KOPT-K1 (cell line): ENCODE results near the gene ABCC9.
"Not testable (repeated sequence)": the region's sequence is repeated elsewhere in the genome, so short reads cannot be mapped to it uniquely, and the experiment has no call there.

Experiments used
- H3K27ac ChIP-seq: fragments of 200-600 bp; sonication (generic); 2 replicates; pipeline ENCODE4 v1.5.1; 2016; ENCODE audit warnings: antibody characterized with exemption, mild to moderate bottlenecking, low read depth, low read length; ENCODE audit not compliant: poor library complexity, severe bottlenecking
- H3K36me3 ChIP-seq: fragments of 200-600 bp; sonication (generic); 2 replicates; pipeline ENCODE4 v1.5.1; 2017; ENCODE audit warnings: antibody characterized with exemption, mild to moderate bottlenecking, low read length, moderate library complexity; ENCODE audit not compliant: insufficient read depth
- H3K9me3 ChIP-seq: fragments of 200-600 bp; sonication (generic); 2 replicates; pipeline ENCODE4 v1.5.1; 2017; ENCODE audit warnings: antibody characterized with exemption, low read length, mild to moderate bottlenecking; ENCODE audit not compliant: insufficient read depth, poor library complexity, severe bottlenecking

ABCC9 gene

DNA sequence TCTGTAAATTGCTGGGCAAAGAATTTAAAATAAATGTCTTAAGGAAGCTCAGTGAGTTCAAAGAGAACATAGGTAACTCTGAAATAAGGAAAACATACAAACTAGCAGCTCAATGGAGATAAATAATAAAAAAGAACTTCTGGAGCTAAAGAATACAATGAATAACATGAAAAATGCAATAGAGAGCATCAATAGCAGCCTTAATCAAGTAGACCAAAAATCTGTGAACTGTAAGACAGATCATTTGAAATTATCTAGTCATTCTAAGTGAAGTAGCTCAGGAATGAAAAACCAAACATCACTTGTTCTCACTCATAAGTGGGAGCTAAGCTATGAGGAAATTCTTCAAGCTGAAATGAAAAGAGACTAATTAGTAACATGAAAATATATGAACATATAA lies 5.8 kb upstream of the ABCC9 start:
- H3K9me3 ChIP-seq, result no peaks in the 10 kb centered on the region
- H3K27ac ChIP-seq, result no peak overlapping the region
- no peaks in the 10 kb centered on the region for H3K36me3 ChIP-seq

DNA sequence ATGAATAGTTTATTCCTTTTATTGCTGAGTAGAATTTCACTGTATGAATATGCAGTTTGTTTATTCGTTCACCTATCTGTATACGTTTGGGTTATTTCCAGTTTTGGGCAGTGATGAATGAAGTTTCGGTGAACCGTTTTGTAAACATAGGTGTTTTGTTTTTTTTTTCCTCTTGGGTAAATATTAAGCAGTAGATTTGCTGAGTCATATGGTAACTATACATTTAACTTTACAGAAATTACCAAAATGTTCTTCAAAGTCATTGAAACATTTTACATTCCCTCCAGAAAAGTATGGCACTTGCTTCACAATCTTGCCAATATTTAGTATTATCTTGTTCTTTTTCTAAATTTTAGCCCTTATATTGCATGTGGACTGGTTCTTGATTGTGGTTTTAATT lies 3.8 kb upstream of the ABCC9 start:
- no peak overlapping the region for H3K27ac ChIP-seq
- no peaks in the 10 kb centered on the region for H3K9me3 ChIP-seq

DNA sequence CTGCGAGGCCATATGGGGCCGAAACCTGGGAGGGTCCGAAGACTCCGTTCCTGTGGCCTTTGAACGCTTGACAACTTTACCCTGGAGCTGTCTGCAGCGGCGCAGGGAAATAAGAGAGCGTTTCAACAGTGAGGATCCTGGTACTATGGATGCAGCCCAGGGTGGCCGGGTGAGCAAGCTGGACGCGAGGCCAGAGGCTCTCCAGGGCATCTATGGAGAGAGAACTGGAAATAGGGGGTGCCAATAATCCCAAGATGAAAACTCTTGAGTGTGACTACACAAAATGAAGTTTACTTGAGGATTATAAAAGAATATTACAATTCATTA lies 1.1 kb upstream of the ABCC9 start:
- Histone ChIP-seq H3K27ac (no peak overlapping the region), H3K9me3 (no peaks in the 10 kb centered on the region), H3K36me3 (no peaks in the 10 kb centered on the region)

More for the DNA sequence above, 3.8 kb upstream of the ABCC9 start:
- no peaks in the 10 kb centered on the region for H3K36me3 ChIP-seq

DNA sequence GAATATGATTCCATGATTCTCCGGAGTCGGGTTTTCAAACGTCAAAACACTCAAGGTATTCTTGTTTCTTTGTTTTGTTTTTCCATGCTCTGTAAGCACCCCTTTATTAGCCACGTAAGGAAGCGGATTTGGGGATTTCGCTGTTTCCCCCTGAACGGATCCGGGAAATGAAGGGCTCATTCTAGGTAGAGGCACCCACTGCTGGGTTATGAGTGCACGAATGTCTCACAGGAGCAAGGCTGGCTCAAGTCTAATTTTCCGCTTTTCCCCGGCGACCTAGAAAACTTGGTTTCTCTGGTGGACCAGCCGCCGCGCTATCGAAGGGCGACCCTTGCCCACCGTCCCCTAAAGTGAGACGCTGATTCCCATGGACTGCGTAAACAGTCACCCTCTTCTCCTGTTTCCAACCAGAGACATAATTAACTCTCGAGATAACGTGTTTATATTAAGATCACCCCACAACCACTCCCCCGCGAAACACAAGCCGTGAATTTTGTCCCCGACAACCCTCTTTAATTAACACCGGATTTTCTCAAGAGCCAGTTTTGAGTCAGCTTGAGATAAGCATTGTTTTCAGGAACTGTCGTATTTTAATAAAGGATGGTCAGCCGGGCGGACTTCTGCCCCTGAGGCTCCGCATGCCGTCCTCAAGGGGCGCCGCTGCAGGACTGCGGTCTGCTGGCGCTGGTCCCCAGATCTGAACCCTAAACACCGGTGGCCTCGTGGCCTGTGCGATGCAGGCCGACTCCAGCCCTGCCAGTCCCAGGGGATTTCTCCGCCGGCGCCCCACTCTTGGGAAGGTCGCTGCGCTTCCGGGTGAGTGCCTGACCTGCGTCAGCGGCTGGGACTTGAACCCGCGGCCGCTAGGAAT lies 515 bp upstream of the ABCC9 start:
- no peaks in the 10 kb centered on the region for H3K36me3 ChIP-seq
- no peaks in the 10 kb centered on the region for H3K9me3 ChIP-seq
- H3K27ac ChIP-seq, result no peak overlapping the region

DNA sequence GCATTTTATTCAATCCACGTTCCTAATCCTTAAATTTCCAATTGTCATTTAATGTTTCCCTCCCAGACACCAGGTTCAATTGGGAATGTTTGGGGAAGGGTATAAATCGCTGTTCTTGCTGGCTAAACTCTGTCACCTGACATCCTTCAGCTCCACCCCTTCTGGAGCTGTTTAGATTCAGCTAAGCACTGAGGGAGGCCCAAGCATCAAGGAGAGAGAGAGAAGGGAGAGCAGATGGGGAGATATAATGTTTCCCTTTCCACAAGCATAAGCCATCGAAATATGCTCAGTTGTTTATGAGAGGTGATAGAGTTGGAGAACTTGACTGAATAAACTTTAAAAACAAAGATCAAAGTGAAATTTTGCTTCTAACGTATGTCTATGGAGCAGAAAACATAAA lies 1.8 kb downstream of the ABCC9 start:
- H3K9me3 ChIP-seq, result no peaks in the 10 kb centered on the region
- no peak overlapping the region for H3K27ac ChIP-seq
- no peaks in the 10 kb centered on the region for H3K36me3 ChIP-seq

DNA sequence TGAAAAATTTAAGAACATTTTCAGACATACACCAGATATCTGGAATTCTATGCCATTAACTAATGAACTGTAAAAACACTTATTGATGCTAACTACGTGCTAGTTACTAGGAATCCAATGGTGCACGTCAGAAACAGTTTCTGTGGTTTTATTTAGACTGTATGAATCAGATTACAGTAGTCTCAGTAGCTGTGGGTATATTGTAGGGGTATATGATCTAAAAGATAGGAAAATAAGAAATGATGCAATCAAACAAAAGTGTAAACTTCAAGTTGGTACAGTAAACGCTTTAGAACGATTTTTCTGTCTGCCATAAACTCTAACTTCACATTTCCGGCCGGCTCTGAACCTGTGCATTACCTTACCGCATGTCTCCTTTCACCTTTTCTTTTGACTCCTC lies 2.3 kb downstream of the ABCC9 start:
- H3K9me3 ChIP-seq, result no peaks in the 10 kb centered on the region
- H3K36me3 ChIP-seq, result no peaks in the 10 kb centered on the region
- no peak overlapping the region for H3K27ac ChIP-seq

DNA sequence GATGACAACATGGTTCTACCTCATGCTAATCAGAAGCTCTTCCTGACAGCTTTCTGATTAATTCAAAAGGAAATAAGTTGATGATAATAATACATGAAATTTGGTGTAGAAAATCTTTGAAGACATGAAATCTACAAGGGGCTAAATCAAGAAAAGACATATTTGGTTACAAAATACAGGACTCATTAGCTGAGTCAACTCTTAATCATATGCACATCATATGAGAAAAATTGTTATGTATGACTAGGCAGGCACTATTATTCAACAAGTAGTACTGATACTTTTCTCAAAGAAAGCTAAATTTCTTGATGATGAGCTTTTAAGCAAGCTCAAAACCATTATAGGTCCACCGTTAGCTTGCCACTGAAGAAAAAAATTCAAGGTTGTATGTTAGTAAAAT lies 7.1 kb downstream of the ABCC9 start:
- Histone ChIP-seq H3K36me3 (no peaks in the 10 kb centered on the region), H3K9me3 (no peaks in the 10 kb centered on the region), H3K27ac (no peak overlapping the region)

DNA sequence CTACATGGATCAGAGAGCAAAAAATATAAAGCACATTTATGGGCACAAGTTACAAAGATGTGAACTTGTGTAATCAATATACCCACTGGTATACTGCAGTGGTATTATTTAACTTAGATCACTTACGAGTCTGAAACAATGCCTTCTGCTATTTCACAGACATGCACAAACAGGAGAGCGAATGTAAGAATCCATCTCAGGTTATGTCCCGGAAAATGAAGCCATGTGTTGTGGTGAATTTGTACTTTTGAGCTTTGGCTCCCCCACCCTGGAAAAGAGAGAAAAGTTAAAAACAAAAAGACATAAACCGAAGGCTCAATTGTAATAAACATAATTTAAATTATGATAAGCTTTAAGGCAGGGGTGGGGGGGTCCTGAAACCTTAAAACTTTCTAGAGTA lies 7.6 kb downstream of the ABCC9 start:
- no peaks in the 10 kb centered on the region for H3K9me3 ChIP-seq
- H3K27ac ChIP-seq, result no peak overlapping the region
- no peaks in the 10 kb centered on the region for H3K36me3 ChIP-seq

DNA sequence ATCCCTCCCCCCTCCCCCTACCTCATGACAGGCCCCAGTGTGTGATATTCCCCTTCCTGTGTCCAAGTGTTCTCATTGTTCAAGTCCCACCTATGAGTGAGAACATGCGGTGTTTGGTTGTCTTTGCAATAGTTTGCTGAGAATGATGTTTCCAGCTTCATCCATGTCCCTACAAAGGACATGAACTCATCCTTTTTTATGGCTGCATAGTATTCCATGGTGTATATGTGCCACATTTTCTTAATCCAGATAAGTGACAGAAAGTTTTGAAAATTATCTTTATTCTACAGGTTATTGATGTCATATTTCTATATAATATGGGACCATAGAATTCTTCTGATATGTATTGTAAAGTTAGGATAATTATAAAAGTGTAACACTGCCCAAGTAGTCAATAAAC lies 11.3 kb downstream of the ABCC9 start:
- H3K36me3 ChIP-seq, H3K27ac ChIP-seq, H3K9me3 ChIP-seq: not testable (repeated sequence)

DNA sequence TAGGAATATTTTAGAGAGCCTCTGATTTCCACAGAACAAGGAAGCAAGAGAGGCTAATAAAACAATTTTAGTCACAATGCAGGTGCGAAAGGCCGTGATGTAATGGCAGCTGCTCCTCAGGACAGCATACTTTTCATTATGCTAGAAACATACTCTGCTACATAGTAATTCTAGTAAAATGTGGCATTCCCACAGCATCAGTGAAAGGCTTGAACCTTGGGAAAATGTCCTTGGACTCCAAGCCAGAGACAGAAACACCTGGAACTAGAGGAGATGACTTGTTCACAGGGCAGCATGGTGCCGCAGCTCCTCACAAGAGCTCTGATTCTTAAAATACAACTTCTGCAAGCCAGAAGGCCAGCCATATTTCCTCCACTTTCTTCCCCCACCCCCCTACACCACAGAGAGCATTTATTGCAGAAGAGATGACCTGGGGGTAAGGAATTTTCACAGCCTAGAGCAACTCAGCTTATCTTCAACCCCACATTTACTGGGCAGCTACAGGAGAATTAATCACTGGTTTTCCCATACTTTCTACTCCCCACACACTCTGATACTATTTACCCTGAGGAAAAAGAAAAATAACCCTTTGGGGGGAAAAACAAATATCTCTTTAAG lies 15.8 kb downstream of the ABCC9 start:
- H3K27ac ChIP-seq, result no peak overlapping the region
- no peaks in the 10 kb centered on the region for H3K9me3 ChIP-seq
- no peaks in the 10 kb centered on the region for H3K36me3 ChIP-seq

DNA sequence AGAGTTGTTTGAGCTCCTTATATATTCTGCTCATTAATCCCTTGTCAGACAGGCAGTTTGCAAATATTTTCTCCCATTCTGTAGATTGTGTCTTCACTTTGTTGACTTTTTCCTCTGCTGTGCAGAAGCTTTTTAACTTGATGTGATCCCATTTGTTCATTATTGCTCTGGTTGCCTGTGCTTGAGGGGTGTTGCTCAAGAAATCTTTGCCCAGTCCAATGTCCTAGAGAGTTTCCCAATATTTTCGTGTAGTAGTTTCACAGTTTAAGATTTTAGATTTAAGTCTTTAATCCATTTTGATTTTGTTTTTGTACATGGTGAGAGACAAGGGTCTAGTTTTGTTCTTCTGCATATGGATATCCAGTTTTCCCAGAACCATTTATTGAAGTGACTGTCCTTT lies 19.8 kb downstream of the ABCC9 start:
- Histone ChIP-seq H3K36me3 (no peaks in the 10 kb centered on the region), H3K27ac (no peak overlapping the region), H3K9me3 (no peaks in the 10 kb centered on the region)

DNA sequence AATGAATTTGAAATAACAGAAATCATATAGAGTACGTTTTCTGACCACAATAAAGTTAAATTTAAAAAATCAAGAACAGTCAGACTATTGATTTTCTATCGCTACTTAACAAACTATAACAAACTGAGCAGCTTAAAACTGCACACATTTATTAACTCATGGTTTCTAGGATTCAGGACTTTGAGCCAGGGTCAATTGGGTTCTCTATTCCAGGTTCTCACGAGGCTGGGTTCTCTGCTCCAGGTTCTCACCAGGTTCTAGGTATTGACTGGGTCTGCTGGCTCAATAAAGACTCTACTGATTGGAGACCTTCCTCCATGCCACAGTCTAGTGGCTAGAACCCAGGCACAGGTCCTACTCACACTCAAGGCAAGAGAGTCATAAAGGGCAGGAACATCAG lies 22.8 kb downstream of the ABCC9 start:
- H3K36me3 ChIP-seq, result no peaks in the 10 kb centered on the region
- H3K9me3 ChIP-seq, result no peaks in the 10 kb centered on the region
- H3K27ac ChIP-seq, result no peak overlapping the region

DNA sequence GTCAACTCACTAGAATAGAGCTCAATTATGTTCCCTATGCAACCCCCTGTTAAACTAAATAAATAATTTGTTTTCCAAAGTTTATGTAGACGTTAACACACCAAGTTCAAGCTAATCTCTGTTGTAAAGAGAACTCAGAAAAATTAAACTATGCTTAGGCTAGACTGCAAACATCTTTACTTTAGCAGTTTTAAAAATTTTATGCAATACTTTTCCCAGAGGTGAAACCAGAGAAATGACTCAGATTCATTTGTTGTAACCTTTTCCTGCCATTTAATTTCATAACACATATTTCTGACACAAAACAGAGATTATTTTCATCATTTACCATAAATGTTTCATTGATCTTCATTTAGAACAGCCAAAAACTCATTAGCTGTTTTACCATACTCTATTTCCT lies 27.4 kb downstream of the ABCC9 start:
- no peak overlapping the region for H3K27ac ChIP-seq
- H3K36me3 ChIP-seq, result no peaks in the 10 kb centered on the region
- H3K9me3 ChIP-seq, result no peaks in the 10 kb centered on the region

DNA sequence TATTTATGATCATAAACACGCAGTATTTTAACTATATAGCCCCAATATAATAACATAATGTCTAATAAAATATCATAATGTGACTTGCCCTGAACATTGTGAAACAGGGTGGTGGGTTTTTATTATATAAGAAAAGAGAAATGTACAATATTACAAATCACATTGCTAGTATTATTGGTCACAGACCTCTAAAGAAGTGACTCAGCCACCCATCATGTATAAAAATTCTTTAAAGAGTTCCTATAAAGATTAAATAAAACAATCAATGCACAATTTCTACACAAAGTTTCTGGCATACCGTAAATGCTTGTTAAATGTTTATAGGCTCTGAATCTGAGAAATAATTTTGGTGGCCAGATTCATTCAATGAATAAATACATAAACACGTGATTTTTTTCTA lies 28.9 kb downstream of the ABCC9 start:
- no peak overlapping the region for H3K27ac ChIP-seq
- no peaks in the 10 kb centered on the region for H3K9me3 ChIP-seq
- no peaks in the 10 kb centered on the region for H3K36me3 ChIP-seq

DNA sequence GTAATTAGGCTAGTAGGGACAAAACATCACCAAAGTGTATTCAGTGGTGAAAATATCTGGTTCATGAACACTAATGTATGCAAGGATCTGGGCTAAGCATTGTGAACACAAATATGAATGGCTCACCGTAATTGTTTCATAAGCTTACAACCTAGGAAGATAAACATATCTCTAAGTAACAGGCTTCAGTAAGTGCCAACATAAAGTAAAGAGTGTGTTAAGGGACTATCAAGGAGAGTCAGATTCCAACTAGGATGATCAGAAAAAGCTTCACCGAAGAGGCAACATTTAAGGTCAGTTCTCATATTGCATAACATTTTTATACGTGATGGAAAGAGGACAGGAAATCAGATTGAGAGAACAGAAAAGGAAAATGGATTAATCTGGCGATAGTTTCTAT lies 29.4 kb downstream of the ABCC9 start:
- H3K9me3 ChIP-seq, result no peaks in the 10 kb centered on the region
- H3K27ac ChIP-seq, result no peak overlapping the region
- H3K36me3 ChIP-seq, result no peaks in the 10 kb centered on the region

DNA sequence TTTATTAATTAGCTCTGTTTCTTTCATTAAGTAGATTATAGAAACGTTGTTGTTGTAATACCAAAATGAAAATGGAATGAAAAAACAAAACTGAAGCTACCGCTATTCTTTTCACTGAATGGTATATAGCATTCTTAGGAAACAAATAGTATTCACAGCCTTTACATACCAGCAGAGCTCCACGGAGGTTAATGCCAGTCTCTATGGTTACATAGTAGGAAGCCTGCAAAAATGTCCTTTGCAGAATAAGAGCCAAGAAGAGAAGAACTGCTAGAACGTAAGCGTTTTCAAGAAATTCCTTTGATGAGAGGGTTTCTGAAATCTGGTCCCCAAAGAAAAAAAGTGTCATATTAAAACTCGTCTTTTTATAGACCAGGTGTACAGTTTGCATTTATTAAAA lies 30.6 kb downstream of the ABCC9 start:
- Histone ChIP-seq H3K27ac (no peak overlapping the region), H3K36me3 (no peaks in the 10 kb centered on the region), H3K9me3 (no peaks in the 10 kb centered on the region)
